WTC11 (cell line): ENCODE data around the gene DYNLT2B. TPM values are rescaled to one million over a fixed set of nuclear protein-coding genes. Genes with fewer than 3 reads are reported as not detected.

Source experiments
- ATAC-seq: fragments of 200-7000 bp; cut with Tn5 transposase; 2 replicates; pipeline ENCODE4 v1.10.0; 2021; ENCODE audit warnings: mild to moderate bottlenecking, moderate library complexity
- CTCF ChIA-PET: fragments of 300-600 bp; sonication (Branson Sonifier 250); formaldehyde crosslinking; loops from one replicate; lab custom pipeline; 2021; ENCODE audit warnings: antibody characterized with exemption; lab: Charles Lee
- POLR2A ChIA-PET: fragments of 350-600 bp; sonication (Branson Sonifier 250); formaldehyde crosslinking; loops from one replicate; lab custom pipeline; 2021; ENCODE audit warnings: antibody characterized with exemption; lab: Charles Lee
- DNase-seq: peaks from one replicate; pipeline ENCODE4 v3.0.0; 2021; ENCODE audit warnings: low spot score
- H3K27ac Mint-ChIP-seq: 2 replicates; pipeline ENCODE4 v1.8.0; 2021; ENCODE audit warnings: mixed read lengths
- H3K27me3 Mint-ChIP-seq: 2 replicates; pipeline ENCODE4 v1.8.0; 2021; ENCODE audit warnings: low read depth, mild to moderate bottlenecking, moderate library complexity, mixed read lengths
- H3K36me3 Mint-ChIP-seq: 2 replicates; pipeline ENCODE4 v1.8.0; 2021; ENCODE audit warnings: mixed read lengths
- H3K4me1 Mint-ChIP-seq: 2 replicates; pipeline ENCODE4 v1.8.0; 2022; ENCODE audit warnings: mixed read lengths
- H3K4me3 Mint-ChIP-seq: 2 replicates; pipeline ENCODE4 v1.8.0; 2021; ENCODE audit warnings: mild to moderate bottlenecking, moderate library complexity, mixed read lengths
- H3K9me3 Mint-ChIP-seq: 2 replicates; pipeline ENCODE4 v1.8.0; 2021; ENCODE audit warnings: mixed read lengths
- CBFB ChIP-seq: sonication (generic); formaldehyde crosslinking; IDR thresholded peaks from 2 replicates; pipeline ENCODE4 v1.8.1; 2022; ENCODE audit warnings: mild to moderate bottlenecking, low read depth, missing genetic modification reagents
- CTCF ChIP-seq: fragments of 200-600 bp; IDR thresholded peaks from 2 replicates; pipeline ENCODE4 v1.8.0; 2022; ENCODE audit warnings: antibody characterized with exemption
- FOXP1 ChIP-seq: sonication (generic); formaldehyde crosslinking; IDR thresholded peaks from 2 replicates; pipeline ENCODE4 v1.8.0; 2022; ENCODE audit warnings: missing genetic modification reagents, mild to moderate bottlenecking, moderate library complexity, borderline replicate concordance
- GRHL2 ChIP-seq: fragments of 250-450 bp; sonication (Bioruptor Pico); IDR thresholded peaks from 2 replicates; pipeline ENCODE4 v1.8.0; 2022; ENCODE audit warnings: mild to moderate bottlenecking, moderate library complexity; ENCODE audit not compliant: insufficient replicate concordance, severe bottlenecking
- HMGA2 ChIP-seq: fragments of 250-450 bp; sonication (Bioruptor Pico); IDR thresholded peaks from 2 replicates; pipeline ENCODE4 v1.4.0; 2021; ENCODE audit warnings: mild to moderate bottlenecking, moderate library complexity
- HMGXB4 ChIP-seq: sonication (generic); formaldehyde crosslinking; IDR thresholded peaks from 2 replicates; pipeline ENCODE4 v1.8.1; 2023; ENCODE audit warnings: mild to moderate bottlenecking, moderate library complexity, missing genetic modification reagents
- JUN ChIP-seq: sonication (generic); formaldehyde crosslinking; IDR thresholded peaks from 2 replicates; pipeline ENCODE4 v1.8.0; 2023; ENCODE audit warnings: mild to moderate bottlenecking, missing genetic modification reagents
- KAT7 ChIP-seq: sonication (generic); formaldehyde crosslinking; IDR thresholded peaks from 2 replicates; pipeline ENCODE4 v1.8.1; 2023; ENCODE audit warnings: missing genetic modification reagents, mild to moderate bottlenecking, borderline replicate concordance
- MYBL2 ChIP-seq: sonication (generic); formaldehyde crosslinking; IDR thresholded peaks from 2 replicates; pipeline ENCODE4 v1.8.1; 2023; ENCODE audit warnings: mild to moderate bottlenecking, moderate library complexity, missing genetic modification reagents
- NFATC4 ChIP-seq: fragments of 250-450 bp; sonication (Bioruptor Pico); IDR thresholded peaks from 2 replicates; pipeline ENCODE4 v1.9.0; 2021; ENCODE audit warnings: mild to moderate bottlenecking
- NFE2L1 ChIP-seq: sonication (generic); formaldehyde crosslinking; IDR thresholded peaks from 2 replicates; pipeline ENCODE4 v1.8.1; 2023; ENCODE audit warnings: missing genetic modification reagents
- NFYB ChIP-seq: sonication (generic); formaldehyde crosslinking; conservative IDR thresholded peaks from 2 replicates; pipeline ENCODE4 v1.8.0; 2022; ENCODE audit warnings: low read depth, missing genetic modification reagents
- PRDM15 ChIP-seq: sonication (generic); formaldehyde crosslinking; IDR thresholded peaks from 2 replicates; pipeline ENCODE4 v1.8.0; 2022; ENCODE audit warnings: missing genetic modification reagents
- SOX15 ChIP-seq: fragments of 250-450 bp; sonication (Bioruptor Pico); IDR thresholded peaks from 2 replicates; pipeline ENCODE4 v1.9.0; 2021; ENCODE audit warnings: mild to moderate bottlenecking
- SP1 ChIP-seq: sonication (generic); formaldehyde crosslinking; conservative IDR thresholded peaks from 2 replicates; pipeline ENCODE4 v1.8.1; 2022; ENCODE audit warnings: missing genetic modification reagents
- ZBTB43 ChIP-seq: sonication (generic); formaldehyde crosslinking; IDR thresholded peaks from 2 replicates; pipeline ENCODE4 v1.8.1; 2023; ENCODE audit warnings: mild to moderate bottlenecking, missing genetic modification reagents
- ZNF121 ChIP-seq: sonication (generic); formaldehyde crosslinking; IDR thresholded peaks from 2 replicates; pipeline ENCODE4 v1.8.0; 2023; ENCODE audit warnings: missing genetic modification reagents
- ZNF138 ChIP-seq: sonication (generic); formaldehyde crosslinking; conservative IDR thresholded peaks from 2 replicates; pipeline ENCODE4 v1.8.1; 2022; ENCODE audit warnings: mild to moderate bottlenecking, moderate library complexity, missing genetic modification reagents
- ZNF219 ChIP-seq: sonication (generic); formaldehyde crosslinking; IDR thresholded peaks from 2 replicates; pipeline ENCODE4 v1.8.0; 2023; ENCODE audit warnings: missing genetic modification reagents, mild to moderate bottlenecking, borderline replicate concordance
- ZNF425 ChIP-seq: fragments of 250-450 bp; sonication (Bioruptor Pico); conservative IDR thresholded peaks from 2 replicates; pipeline ENCODE4 v1.9.0; 2021; ENCODE audit warnings: mild to moderate bottlenecking
- total RNA-seq: library from RNA; stranded (reverse); gene quantifications from 3 replicates; pipeline ENCODE4 v1.2.3, GENCODE V29; 2021

The DYNLT2B gene
- total RNA-seq, 1 experiment from 2014 or later = 10.0 TPM

- peaks cover 6% of the 10 kb centered on the region; the same call in 1 of the 2 replicates for H3K36me3 Mint-ChIP-seq
- CTCF ChIA-PET = no interaction called here
Observed at GRCh38 chr3:196341137-196341536, 23.1 kb upstream of the DYNLT2B start.

GRCh38 chr3:196340466-196340865 is 22.4 kb upstream of the DYNLT2B start:
- Mint-ChIP-seq H3K4me1 (no peaks in the 10 kb centered on the region), H3K9me3 (no peaks in the 10 kb centered on the region), H3K36me3 (0 out of 2 replicates have a peak, but pooled peaks cover under 1% of the 10 kb centered on the region), H3K27me3 (no peaks in the 10 kb centered on the region; the same call in 1 of the 2 replicates), H3K4me3 (no peak overlapping the region), H3K27ac (no peak overlapping the region)
- ATAC-seq = no peak
- POLR2A ChIA-PET = no interaction called here
- no peak for DNase-seq
- CTCF ChIA-PET = no interaction called here
- TF ChIP-seq HMGA2 (CRISPR knock-in tag) (no peak), FOXP1 (CRISPR knock-in tag) (no peak), PRDM15 (no peak), NFE2L1 (CRISPR knock-in tag) (no peak), SOX15 (CRISPR knock-in tag) (no peak), JUN (CRISPR knock-in tag) (no peak), MYBL2 (no peak), HMGXB4 (CRISPR knock-in tag) (no peak), KAT7 (CRISPR knock-in tag) (no peak), ZNF219 (no peak), NFYB (CRISPR knock-in tag) (no peak), ZNF425 (no peak), SP1 (CRISPR knock-in tag) (no peak), ZBTB43 (CRISPR knock-in tag) (no peak), NFATC4 (CRISPR knock-in tag) (no peak)

More at GRCh38 chr3:196341137-196341536, 23.1 kb upstream of the DYNLT2B start:
- no peak overlapping the region for H3K4me3 Mint-ChIP-seq
- H3K27ac Mint-ChIP-seq = no peak overlapping the region
- POLR2A ChIA-PET = no interaction called here
- H3K27me3 Mint-ChIP-seq = no peaks in the 10 kb centered on the region; the same call in 1 of the 2 replicates
- TF ChIP-seq ZNF121 = no peak
- TF ChIP-seq ZNF138 (CRISPR knock-in tag) = no peak
- no peak for TF ChIP-seq SP1 (CRISPR knock-in tag)
- no peak for TF ChIP-seq CTCF
- no peak for TF ChIP-seq HMGXB4 (CRISPR knock-in tag)
- TF ChIP-seq CBFB = no peak
- TF ChIP-seq GRHL2 (CRISPR knock-in tag) = no peak
- ATAC-seq (no peak), DNase-seq (no peak)
- H3K4me1 Mint-ChIP-seq = no peaks in the 10 kb centered on the region
- H3K9me3 Mint-ChIP-seq = no peaks in the 10 kb centered on the region
